Measurements from ENCODE around the gene INVS.

The INVS gene

DNA sequence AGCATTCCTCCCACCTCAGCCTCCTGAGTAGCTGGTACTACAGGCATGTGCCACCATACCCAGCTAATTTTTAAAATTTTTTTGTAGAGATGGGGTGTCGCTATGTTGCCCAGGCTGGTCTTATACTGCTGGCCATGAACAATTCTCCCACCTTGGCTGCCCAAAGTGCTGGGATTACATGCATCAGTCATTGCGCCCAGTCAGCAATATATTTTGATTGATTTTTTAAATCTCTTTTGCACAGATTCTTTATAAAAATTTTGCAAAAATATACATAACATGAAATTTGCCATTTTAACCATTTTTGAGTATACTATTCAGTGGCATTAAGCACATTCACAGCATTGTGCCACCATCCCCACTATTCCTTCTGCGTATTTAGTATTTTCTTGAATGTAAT, 94.0 kb downstream of the INVS start:
- H3K4me3 ChIP-seq (ENCODE audit: low read depth, low read length), result no peak overlapping the region
- in situ Hi-C loops (cut with HindIII; ENCODE audit: low sequenced_read_pairs), result no loop called here
- no peak for DNase-seq (ENCODE audit: low read depth, low spot score)
- TF ChIP-seq, protein P1, sequence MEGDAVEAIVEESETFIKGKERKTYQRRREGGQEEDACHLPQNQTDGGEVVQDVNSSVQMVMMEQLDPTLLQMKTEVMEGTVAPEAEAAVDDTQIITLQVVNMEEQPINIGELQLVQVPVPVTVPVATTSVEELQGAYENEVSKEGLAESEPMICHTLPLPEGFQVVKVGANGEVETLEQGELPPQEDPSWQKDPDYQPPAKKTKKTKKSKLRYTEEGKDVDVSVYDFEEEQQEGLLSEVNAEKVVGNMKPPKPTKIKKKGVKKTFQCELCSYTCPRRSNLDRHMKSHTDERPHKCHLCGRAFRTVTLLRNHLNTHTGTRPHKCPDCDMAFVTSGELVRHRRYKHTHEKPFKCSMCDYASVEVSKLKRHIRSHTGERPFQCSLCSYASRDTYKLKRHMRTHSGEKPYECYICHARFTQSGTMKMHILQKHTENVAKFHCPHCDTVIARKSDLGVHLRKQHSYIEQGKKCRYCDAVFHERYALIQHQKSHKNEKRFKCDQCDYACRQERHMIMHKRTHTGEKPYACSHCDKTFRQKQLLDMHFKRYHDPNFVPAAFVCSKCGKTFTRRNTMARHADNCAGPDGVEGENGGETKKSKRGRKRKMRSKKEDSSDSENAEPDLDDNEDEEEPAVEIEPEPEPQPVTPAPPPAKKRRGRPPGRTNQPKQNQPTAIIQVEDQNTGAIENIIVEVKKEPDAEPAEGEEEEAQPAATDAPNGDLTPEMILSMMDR (IDR thresholded peaks at IDR 0.05; ENCODE audit: low read depth, low read length), result no peak

DNA sequence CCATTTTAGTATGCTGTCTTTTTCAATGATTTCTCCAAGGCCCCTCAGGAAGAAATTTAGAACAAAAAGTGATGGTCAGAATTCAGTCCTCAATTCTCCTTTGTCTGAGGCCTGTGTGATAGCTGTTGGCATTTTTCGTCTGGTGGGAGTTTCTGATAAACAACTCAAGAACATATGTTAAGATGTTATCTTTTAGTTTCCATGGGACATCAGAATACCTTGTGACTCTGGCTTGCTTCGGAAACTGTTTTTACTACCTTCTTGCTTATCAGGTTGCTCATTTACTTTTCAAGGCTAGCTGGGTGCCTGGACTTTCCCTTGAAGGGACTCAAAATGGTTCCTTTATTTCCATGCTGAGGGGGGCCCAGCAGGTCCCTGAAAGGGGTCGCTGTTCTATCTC, 97.2 kb downstream of the INVS start:
- in situ Hi-C loops (cut with HindIII; ENCODE audit: low sequenced_read_pairs), result no loop called here
- TF ChIP-seq, protein P1 (IDR thresholded peaks at IDR 0.05; ENCODE audit: low read depth, low read length), result no peak
- no peak for DNase-seq (ENCODE audit: low read depth, low spot score)
- H3K4me3 ChIP-seq (ENCODE audit: low read depth, low read length), result no peak overlapping the region

DNA sequence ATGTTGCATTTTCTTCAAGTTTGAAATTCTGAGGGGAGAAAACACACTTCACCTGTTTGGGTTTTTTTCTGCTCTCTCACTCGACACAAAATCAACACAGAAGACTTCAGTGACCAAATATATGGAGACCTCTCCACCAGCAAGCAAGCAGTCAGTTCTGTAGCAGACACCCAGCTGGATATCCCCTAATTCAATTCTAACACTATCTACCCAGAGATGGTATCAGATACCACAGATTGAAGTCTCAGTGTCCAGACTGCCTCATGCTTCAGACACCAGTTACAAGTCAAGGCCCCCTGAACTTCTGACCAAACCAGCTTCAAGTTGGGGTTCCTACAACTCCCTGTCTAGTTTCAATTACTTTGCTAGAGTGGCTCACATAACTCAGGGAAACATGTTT, 97.8 kb downstream of the INVS start:
- H3K4me3 ChIP-seq (ENCODE audit: low read depth, low read length), result no peak overlapping the region
- in situ Hi-C loops (cut with HindIII; ENCODE audit: low sequenced_read_pairs), result no loop called here
- TF ChIP-seq, protein P1 (IDR thresholded peaks at IDR 0.05; ENCODE audit: low read depth, low read length), result no peak
- DNase-seq (ENCODE audit: low read depth, low spot score), result no peak

DNA sequence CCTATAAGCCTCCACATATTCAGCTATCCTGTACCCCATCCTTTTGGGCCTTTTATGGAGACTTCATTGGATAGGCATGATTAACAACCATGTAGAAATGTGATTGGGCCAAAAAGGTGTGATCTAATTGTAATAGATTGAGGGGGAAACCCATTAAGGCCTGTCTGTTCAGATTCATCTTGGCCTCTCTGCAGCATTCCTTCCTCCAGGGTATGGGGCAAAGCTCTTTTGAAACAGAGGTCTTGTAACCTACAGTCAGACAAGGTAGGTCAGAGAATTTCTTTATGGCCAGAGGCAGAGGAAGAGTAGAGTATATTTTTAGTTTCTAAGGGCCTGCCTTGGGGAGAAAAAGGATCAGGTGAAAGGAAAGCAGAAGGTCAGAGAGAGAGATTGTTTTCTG, 98.5 kb downstream of the INVS start:
- no peak overlapping the region for H3K4me3 ChIP-seq (ENCODE audit: low read depth, low read length)
- TF ChIP-seq, protein P1 (IDR thresholded peaks at IDR 0.05; ENCODE audit: low read depth, low read length), result no peak
- in situ Hi-C loops (cut with HindIII; ENCODE audit: low sequenced_read_pairs), result no loop called here
- DNase-seq (ENCODE audit: low read depth, low spot score), result no peak

- no peak overlapping the region for H3K4me3 ChIP-seq (ENCODE audit: low read depth, low read length)
- in situ Hi-C loops (cut with HindIII; ENCODE audit: low sequenced_read_pairs), result no loop called here
- TF ChIP-seq, protein P1 (IDR thresholded peaks at IDR 0.05; ENCODE audit: low read depth, low read length), result no peak
- DNase-seq (ENCODE audit: low read depth, low spot score), result no peak
Measured at GRCh38 chr9:100202806-100203205, 103.8 kb downstream of the INVS start.

GRCh38 chr9:100204796-100205195, 105.8 kb downstream of the INVS start:
- TF ChIP-seq, protein P1 (IDR thresholded peaks at IDR 0.05; ENCODE audit: low read depth, low read length), result no peak
- DNase-seq (ENCODE audit: low read depth, low spot score), result no peak
- in situ Hi-C loops (cut with HindIII; ENCODE audit: low sequenced_read_pairs), result no loop called here
- H3K4me3 ChIP-seq (ENCODE audit: low read depth, low read length), result no peak overlapping the region

- TF ChIP-seq, protein P1 (IDR thresholded peaks at IDR 0.05; ENCODE audit: low read depth, low read length), result no peak
- peak; percentile 25 for DNase-seq (ENCODE audit: low read depth, low spot score)
- no peak overlapping the region for H3K4me3 ChIP-seq (ENCODE audit: low read depth, low read length)
- in situ Hi-C loops (cut with HindIII; ENCODE audit: low sequenced_read_pairs), result no loop called here
Measured at GRCh38 chr9:100206899-100207298, 107.9 kb downstream of the INVS start.

Data from astrocyte of the spinal cord (primary cell).